IMR-90 (cell line): Measurements from ENCODE around the gene PARD3. TPM values are rescaled to one million over a fixed set of nuclear protein-coding genes. Genes with fewer than 3 reads are reported as not detected.

Experiments used
- ATAC-seq: fragments of 200-7000 bp; cut with Tn5 transposase; 2 replicates; pipeline ENCODE4 v1.9.1; 2020; ENCODE audit warnings: low read depth, mild to moderate bottlenecking, moderate library complexity
- BruUV-seq: library from RNA; stranded (reverse); fragments of 400-500 nt; replicated peaks from 2 replicates; lab custom pipeline; 2021; lab: Mats Ljungman, UMichigan
- CTCF ChIA-PET: fragments of 300-600 bp; formaldehyde crosslinking; extraction: SDS; loops from one replicate; lab custom pipeline; 2021; ENCODE audit warnings: antibody characterized with exemption; lab: Yijun Ruan, JAX
- POLR2A ChIA-PET: fragments of 300-600 bp; sonication (Branson Sonifier 250); formaldehyde crosslinking; loops from one replicate; lab custom pipeline; 2022; ENCODE audit warnings: antibody characterized with exemption; ENCODE audit not compliant: unreplicated experiment; lab: Charles Lee
- DNase-seq: peaks from one replicate; pipeline ENCODE4 v3.0.0; 2013
- H2AFZ ChIP-seq: replicated peaks from 2 replicates; pipeline ENCODE3; 2013; ENCODE audit warnings: low read length, mild to moderate bottlenecking; ENCODE audit not compliant: poor library complexity
- H2AK5ac ChIP-seq: 2 replicates; pipeline ENCODE4 v1.6.1; 2013; ENCODE audit warnings: low read depth, low read length, inconsistent platforms
- H2AK9ac ChIP-seq: replicated peaks from 2 replicates; pipeline ENCODE3; 2013; ENCODE audit warnings: mild to moderate bottlenecking, low read depth, low read length, moderate library complexity; ENCODE audit not compliant: poor library complexity
- H2BK120ac ChIP-seq: 2 replicates; pipeline ENCODE4 v1.6.1; 2013; ENCODE audit warnings: low read depth, low read length, inconsistent platforms
- H2BK15ac ChIP-seq: 3 replicates; pipeline ENCODE4 v1.6.1; 2013; ENCODE audit warnings: low read depth, low read length, inconsistent platforms
- H2BK20ac ChIP-seq: 2 replicates; pipeline ENCODE4 v1.6.1; 2013; ENCODE audit warnings: low read depth, mild to moderate bottlenecking, inconsistent platforms, low read length, moderate library complexity
- H2BK5ac ChIP-seq: 2 replicates; pipeline ENCODE4 v1.6.1; 2013; ENCODE audit warnings: mild to moderate bottlenecking, low read depth, low read length, inconsistent platforms; ENCODE audit not compliant: poor library complexity, severe bottlenecking
- H3K14ac ChIP-seq: replicated peaks from 2 replicates; pipeline ENCODE4 v1.6.1; 2013; ENCODE audit warnings: low read depth, low read length, inconsistent platforms
- H3K18ac ChIP-seq: 2 replicates; pipeline ENCODE4 v1.6.1; 2013; ENCODE audit warnings: low read depth, low read length, control low read depth
- H3K23ac ChIP-seq: 2 replicates; pipeline ENCODE4 v1.6.1; 2013; ENCODE audit warnings: low read depth, low read length, inconsistent platforms
- H3K27ac ChIP-seq: 2 replicates; pipeline ENCODE4 v1.5.1; 2013; ENCODE audit warnings: mild to moderate bottlenecking, control low read depth, low read length; ENCODE audit not compliant: insufficient read depth
- H3K27me3 ChIP-seq: 2 replicates; pipeline ENCODE4 v1.6.1; 2013; ENCODE audit warnings: low read length; ENCODE audit not compliant: control insufficient read depth, insufficient read depth
- H3K36me3 ChIP-seq: 2 replicates; pipeline ENCODE4 v1.6.1; 2013; ENCODE audit warnings: low read length, mixed read lengths; ENCODE audit not compliant: control insufficient read depth, insufficient read depth
- H3K4ac ChIP-seq: 2 replicates; pipeline ENCODE4 v1.6.1; 2013; ENCODE audit warnings: low read depth, low read length, inconsistent platforms
- H3K4me1 ChIP-seq: 2 replicates; pipeline ENCODE4 v1.6.1; 2013; ENCODE audit warnings: low read length, mixed read lengths; ENCODE audit not compliant: control insufficient read depth, insufficient read depth
- H3K4me2 ChIP-seq: 2 replicates; pipeline ENCODE4 v1.6.1; 2013; ENCODE audit warnings: low read depth, mild to moderate bottlenecking, control low read depth, low read length, moderate library complexity
- H3K4me3 ChIP-seq: 2 replicates; pipeline ENCODE4 v1.5.1; 2013; ENCODE audit warnings: low read depth, mild to moderate bottlenecking, control low read depth, low read length, moderate library complexity; ENCODE audit not compliant: insufficient read depth
- H3K56ac ChIP-seq: 2 replicates; pipeline ENCODE4 v1.6.1; 2013; ENCODE audit warnings: low read length, inconsistent platforms; ENCODE audit not compliant: insufficient read depth; ENCODE audit errors: extremely low read depth
- H3K79me1 ChIP-seq, 2 experiments: 2 replicates each; pipeline ENCODE4 v1.6.1; 2013; ENCODE audit warnings: low read length in 2 of 2, inconsistent platforms in 1 of 2, low read depth in 1 of 2
- H3K9ac ChIP-seq: 2 replicates; pipeline ENCODE4 v1.6.1; 2013; ENCODE audit warnings: low read depth, low read length, control low read depth
- H3K9me1 ChIP-seq: 2 replicates; pipeline ENCODE4 v1.6.1; 2013; ENCODE audit warnings: low read length, inconsistent platforms; ENCODE audit not compliant: insufficient read depth
- H3K9me3 ChIP-seq: 2 replicates; pipeline ENCODE4 v1.6.1; 2013; ENCODE audit warnings: low read length; ENCODE audit not compliant: control insufficient read depth, insufficient read depth
- H4K20me1 ChIP-seq: 2 replicates; pipeline ENCODE4 v1.6.1; 2013; ENCODE audit warnings: low read length, inconsistent platforms; ENCODE audit not compliant: insufficient read depth
- H4K5ac ChIP-seq: 2 replicates; pipeline ENCODE4 v1.6.1; 2013; ENCODE audit warnings: mild to moderate bottlenecking, low read depth, low read length, control low read depth
- H4K8ac ChIP-seq, 2 experiments: 2 replicates each; pipeline ENCODE4 v1.6.1; 2013; ENCODE audit warnings: low read depth in 2 of 2, low read length in 2 of 2, control low read depth in 1 of 2, inconsistent platforms in 1 of 2
- H4K91ac ChIP-seq: 2 replicates; pipeline ENCODE4 v1.6.1; 2013; ENCODE audit warnings: low read depth, low read length, inconsistent platforms; ENCODE audit not compliant: insufficient read depth
- CHD1 ChIP-seq: IDR thresholded peaks from 2 replicates; pipeline ENCODE4 v1.6.1; 2012; ENCODE audit warnings: low read depth, low read length, improper control_type of control experiment
- MAFK ChIP-seq: IDR thresholded peaks from 2 replicates; pipeline ENCODE4 v1.6.1; 2012; ENCODE audit warnings: low read depth, low read length, improper control_type of control experiment
- SMC3 ChIP-seq: fragments of 150-350 bp; IDR thresholded peaks from 2 replicates; pipeline ENCODE4 v1.6.1; 2016; ENCODE audit warnings: low read depth, mild to moderate bottlenecking, antibody characterized with exemption, low read length, moderate library complexity
- dilution Hi-C: fragments of 300-500 bp; cut with HindIII; formaldehyde crosslinking; loops from one replicate; pipeline ENCODE4 v1.14.3; 2018; ENCODE audit warnings: low sequenced_read_pairs; ENCODE audit not compliant: unreplicated experiment
- in situ Hi-C: fragments of 300-500 bp; cut with MboI; formaldehyde crosslinking; loops from 3 replicates; pipeline ENCODE4 v1.14.3; 2019; ENCODE audit warnings: low sequenced_read_pairs, inconsistent platforms, mixed read lengths
- intact Hi-C: fragments of 100-400 bp; cut with micrococcal nuclease; formaldehyde crosslinking; loops from 2 replicates; pipeline ENCODE4 v1.10.0; 2022
- polyA plus RNA-seq, 3 experiments: library from polyadenylated mRNA; depleted of rRNA; stranded (reverse); fragments of >200 nt; gene quantifications; 2 replicates each; pipeline ENCODE4 v1.2.3, GENCODE V29; 2012; ENCODE audit warnings: low replicate concordance in 1 of 3
- total RNA-seq: library from RNA; depleted of rRNA; stranded (reverse); fragments of >200 nt; gene quantifications from 2 replicates; pipeline ENCODE4 v1.2.3, GENCODE V29; 2012
- TF ChIP-seq, protein P1 (sequence below): fragments of 150-350 bp; IDR thresholded peaks from 2 replicates; pipeline ENCODE4 v1.6.1; 2017; ENCODE audit warnings: mild to moderate bottlenecking, antibody characterized with exemption, low read length, low read depth

PARD3 gene
- total and polyA plus RNA-seq, 2 of the 4 experiments (the other 2 are of a cell fraction): 14.6 to 37.5 TPM

DNA sequence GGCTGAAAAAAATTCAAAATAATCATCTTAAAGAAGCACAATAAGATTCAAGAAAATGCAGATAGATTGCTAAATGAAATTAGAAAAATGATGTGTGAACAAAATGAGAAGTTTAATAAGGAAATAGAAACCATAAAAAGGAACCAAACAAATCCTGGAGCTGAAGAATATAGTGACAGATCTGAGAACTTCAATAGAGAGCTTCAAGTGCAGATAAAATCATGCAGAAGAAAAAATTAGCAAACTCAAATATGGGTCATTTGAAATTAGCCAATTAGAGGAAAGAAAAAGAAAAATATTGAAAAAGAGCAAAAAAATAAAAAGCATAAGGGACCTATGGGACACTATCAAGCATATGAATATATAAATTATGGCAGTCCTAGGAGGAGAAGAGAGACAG, 720.1 kb downstream of the PARD3 start:
- ChIA-PET POLR2A (no interaction called here), CTCF (no interaction called here)
- no peak overlapping the region for H3K18ac ChIP-seq
- BruUV-seq: no TSS peak
- no peak overlapping the region for H2BK15ac ChIP-seq
- no peak overlapping the region for H4K5ac ChIP-seq
- H3K36me3 ChIP-seq: no peaks in the 10 kb centered on the region
- no peak overlapping the region for H2AFZ ChIP-seq
- H2AK9ac ChIP-seq: no peak overlapping the region
- DNase-seq (no peak), ATAC-seq (no peak)
- no peak overlapping the region for H3K4me2 ChIP-seq
- no peaks in the 10 kb centered on the region for H3K9me1 ChIP-seq
- dilution Hi-C loops: no loop called here
- in situ Hi-C loops: no loop called here
- no peak overlapping the region for H2BK120ac ChIP-seq
- no peak overlapping the region for H4K91ac ChIP-seq
- H2AK5ac ChIP-seq: no peak overlapping the region
- H4K20me1 ChIP-seq: no peaks in the 10 kb centered on the region
- H3K27me3 ChIP-seq: no peaks in the 10 kb centered on the region
- H4K8ac ChIP-seq: no peak overlapping the region
- H3K4me3 ChIP-seq: no peak overlapping the region
- no peak overlapping the region for H3K14ac ChIP-seq
- intact Hi-C loops: no loop called here
- no peak overlapping the region for H3K9ac ChIP-seq
- no peak overlapping the region for H3K4ac ChIP-seq
- TF ChIP-seq, protein P1, sequence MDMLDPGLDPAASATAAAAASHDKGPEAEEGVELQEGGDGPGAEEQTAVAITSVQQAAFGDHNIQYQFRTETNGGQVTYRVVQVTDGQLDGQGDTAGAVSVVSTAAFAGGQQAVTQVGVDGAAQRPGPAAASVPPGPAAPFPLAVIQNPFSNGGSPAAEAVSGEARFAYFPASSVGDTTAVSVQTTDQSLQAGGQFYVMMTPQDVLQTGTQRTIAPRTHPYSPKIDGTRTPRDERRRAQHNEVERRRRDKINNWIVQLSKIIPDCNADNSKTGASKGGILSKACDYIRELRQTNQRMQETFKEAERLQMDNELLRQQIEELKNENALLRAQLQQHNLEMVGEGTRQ: no peak
- TF ChIP-seq CHD1: no peak
- no peak for TF ChIP-seq MAFK
- TF ChIP-seq SMC3: no peak
- no peak overlapping the region for H3K56ac ChIP-seq
- no peak overlapping the region for H3K27ac ChIP-seq
- H3K9me3 ChIP-seq: peaks cover 8% of the 10 kb centered on the region
- no peak overlapping the region for H2BK5ac ChIP-seq
- H2BK20ac ChIP-seq: no peak overlapping the region
- H3K79me1 ChIP-seq: no peaks in the 10 kb centered on the region
- no peak overlapping the region for H3K23ac ChIP-seq
- H3K4me1 ChIP-seq: peaks cover 2% of the 10 kb centered on the region; the same call in 1 of the 2 replicates
